Middle frontal gyrus (tissue), 1 donor: ENCODE measurements around the gene PCDHA9.
"Not testable (repeated sequence)": the region's sequence is repeated elsewhere in the genome, so short reads cannot be mapped to it uniquely, and the experiment has no call there.

ENCODE experiments used
- DNase-seq: peaks from one replicate; pipeline ENCODE4 v3.0.0-alpha.2; 2015; ENCODE audit warnings: low spot score; ENCODE audit errors: extremely low spot score

PCDHA9 gene

GRCh38 chr5:140848139-140849102 lies at the start of gene PCDHA9:
Gene PCDHA9, plus strand, starts transcription at chr5:140848382. Its CDS starts 114 bp downstream, at chr5:140848496.
- not testable (repeated sequence) for DNase-seq

- DNase-seq, result no peak
Measured at GRCh38 chr5:140800816-140801493, 47.2 kb upstream of the PCDHA9 start, which contains the start of gene PCDHA3. Gene PCDHA3, plus strand, starts transcription at chr5:140801057.

GRCh38 chr5:140801494-140801841 lies 46.7 kb upstream of the PCDHA9 start:
- DNase-seq, result no peak

DNA sequence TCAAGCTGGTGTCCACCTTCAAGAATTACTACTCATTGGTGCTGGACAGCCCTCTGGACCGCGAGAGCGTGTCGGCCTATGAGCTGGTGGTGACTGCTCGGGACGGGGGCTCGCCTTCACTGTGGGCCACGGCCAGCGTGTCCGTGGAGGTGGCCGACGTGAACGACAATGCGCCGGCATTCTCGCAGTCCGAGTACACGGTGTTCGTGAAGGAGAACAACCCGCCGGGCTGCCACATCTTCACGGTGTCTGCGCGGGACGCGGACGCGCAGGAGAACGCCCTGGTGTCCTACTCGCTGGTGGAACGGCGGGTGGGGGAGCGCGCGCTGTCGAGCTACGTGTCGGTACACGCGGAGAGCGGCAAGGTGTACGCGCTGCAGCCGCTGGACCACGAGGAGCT lies 45.8 kb upstream of the PCDHA9 start:
- not testable (repeated sequence) for DNase-seq

- no peak for DNase-seq
Measured at GRCh38 chr5:140802781-140803271, 45.4 kb upstream of the PCDHA9 start.

GRCh38 chr5:140806834-140807775 lies 41.1 kb upstream of the PCDHA9 start, which contains the start of gene PCDHA4:
Gene PCDHA4, plus strand, starts transcription at chr5:140807068.
- DNase-seq, result no peak

DNA sequence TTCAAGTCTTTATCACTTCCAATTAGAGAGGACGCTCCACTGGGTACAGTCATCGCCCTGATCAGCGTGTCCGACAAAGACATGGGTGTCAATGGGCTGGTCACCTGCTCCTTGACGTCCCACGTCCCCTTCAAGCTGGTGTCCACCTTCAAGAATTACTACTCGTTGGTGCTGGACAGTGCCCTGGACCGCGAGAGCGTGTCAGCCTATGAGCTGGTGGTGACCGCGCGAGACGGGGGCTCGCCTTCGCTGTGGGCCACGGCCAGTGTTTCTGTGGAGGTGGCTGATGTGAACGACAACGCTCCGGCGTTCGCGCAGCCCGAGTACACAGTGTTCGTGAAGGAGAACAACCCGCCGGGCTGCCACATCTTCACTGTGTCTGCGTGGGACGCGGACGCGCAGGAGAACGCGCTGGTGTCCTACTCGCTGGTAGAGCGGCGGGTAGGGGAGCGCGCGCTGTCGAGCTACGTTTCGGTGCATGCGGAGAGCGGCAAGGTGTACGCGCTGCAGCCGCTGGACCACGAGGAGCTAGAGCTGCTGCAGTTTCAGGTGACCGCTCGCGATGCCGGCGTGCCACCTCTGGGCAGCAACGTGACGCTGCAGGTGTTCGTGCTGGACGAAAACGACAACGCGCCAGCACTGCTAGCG lies 39.8 kb upstream of the PCDHA9 start:
- DNase-seq, result not testable (repeated sequence)

DNA sequence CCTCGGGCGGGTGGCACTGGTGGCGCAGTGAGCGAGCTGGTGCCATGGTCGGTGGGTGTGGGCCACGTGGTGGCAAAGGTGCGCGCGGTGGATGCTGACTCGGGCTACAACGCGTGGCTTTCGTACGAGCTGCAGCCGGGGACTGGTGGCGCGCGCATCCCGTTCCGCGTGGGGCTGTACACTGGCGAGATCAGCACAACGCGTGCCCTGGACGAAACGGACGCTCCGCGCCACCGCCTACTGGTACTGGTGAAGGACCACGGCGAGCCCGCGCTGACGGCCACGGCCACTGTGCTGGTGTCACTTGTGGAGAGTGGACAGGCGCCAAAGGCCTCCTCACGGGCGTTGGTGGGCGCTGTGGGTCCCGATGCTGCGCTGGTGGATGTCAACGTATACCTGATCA lies 39.3 kb upstream of the PCDHA9 start:
- DNase-seq, result no peak

- DNase-seq, result no peak
Measured at GRCh38 chr5:140821375-140822280, 26.6 kb upstream of the PCDHA9 start, which contains the start of gene PCDHA5. Gene PCDHA5, plus strand, starts transcription at chr5:140821613.

GRCh38 chr5:140822281-140822629 lies 25.9 kb upstream of the PCDHA9 start:
- DNase-seq, result no peak

- DNase-seq, result not testable (repeated sequence)
Measured at GRCh38 chr5:140822969-140823368, 25.2 kb upstream of the PCDHA9 start.

DNA sequence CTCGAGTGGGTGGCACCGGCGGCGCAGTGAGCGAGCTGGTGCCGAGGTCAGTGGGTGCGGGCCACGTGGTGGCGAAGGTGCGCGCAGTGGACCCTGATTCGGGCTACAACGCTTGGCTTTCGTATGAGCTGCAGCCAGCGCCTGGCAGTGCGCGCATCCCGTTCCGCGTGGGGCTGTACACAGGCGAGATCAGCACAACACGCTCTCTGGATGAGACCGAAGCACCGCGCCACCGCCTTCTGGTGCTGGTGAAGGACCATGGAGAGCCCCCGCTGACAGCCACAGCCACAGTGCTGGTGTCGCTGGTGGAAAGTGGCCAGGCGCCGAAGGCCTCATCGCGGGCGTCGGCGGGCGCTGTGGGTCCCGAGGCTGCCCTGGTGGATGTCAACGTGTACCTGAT lies 24.7 kb upstream of the PCDHA9 start:
- no peak for DNase-seq

DNA sequence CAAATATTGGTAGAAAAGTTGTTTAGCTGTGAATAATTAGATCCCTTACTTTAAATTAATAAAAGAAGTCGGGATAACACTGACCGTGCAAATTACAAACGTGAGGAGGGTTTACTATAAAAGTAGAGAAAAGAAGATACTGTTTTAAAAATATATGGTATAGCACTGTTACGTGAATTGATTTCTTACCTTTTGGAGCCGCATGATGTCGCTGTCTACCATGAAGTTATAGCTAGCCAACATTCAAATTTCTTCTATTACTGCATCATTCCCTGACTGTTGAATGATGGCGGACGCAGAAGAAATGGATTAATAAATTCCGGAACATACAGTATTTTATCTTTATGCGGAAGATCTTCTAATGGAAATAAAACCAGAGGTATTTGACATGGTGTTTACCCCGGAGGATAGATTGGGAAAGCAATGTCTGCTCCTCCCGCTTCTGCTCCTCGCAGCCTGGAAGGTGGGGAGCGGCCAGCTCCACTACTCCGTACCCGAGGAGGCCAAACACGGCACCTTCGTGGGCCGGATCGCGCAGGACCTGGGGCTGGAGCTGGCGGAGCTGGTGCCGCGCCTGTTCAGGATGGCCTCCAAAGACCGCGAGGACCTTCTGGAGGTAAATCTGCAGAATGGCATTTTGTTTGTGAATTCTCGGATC lies 20.3 kb upstream of the PCDHA9 start, which contains the start of gene PCDHA6:
Gene PCDHA6 (plus strand): TSS at position 257 of the 658 bp plus-strand sequence. CDS start 132 bp downstream, at position 389.
- no peak for DNase-seq

GRCh38 chr5:140828362-140828737 lies 19.8 kb upstream of the PCDHA9 start:
- no peak for DNase-seq

DNA sequence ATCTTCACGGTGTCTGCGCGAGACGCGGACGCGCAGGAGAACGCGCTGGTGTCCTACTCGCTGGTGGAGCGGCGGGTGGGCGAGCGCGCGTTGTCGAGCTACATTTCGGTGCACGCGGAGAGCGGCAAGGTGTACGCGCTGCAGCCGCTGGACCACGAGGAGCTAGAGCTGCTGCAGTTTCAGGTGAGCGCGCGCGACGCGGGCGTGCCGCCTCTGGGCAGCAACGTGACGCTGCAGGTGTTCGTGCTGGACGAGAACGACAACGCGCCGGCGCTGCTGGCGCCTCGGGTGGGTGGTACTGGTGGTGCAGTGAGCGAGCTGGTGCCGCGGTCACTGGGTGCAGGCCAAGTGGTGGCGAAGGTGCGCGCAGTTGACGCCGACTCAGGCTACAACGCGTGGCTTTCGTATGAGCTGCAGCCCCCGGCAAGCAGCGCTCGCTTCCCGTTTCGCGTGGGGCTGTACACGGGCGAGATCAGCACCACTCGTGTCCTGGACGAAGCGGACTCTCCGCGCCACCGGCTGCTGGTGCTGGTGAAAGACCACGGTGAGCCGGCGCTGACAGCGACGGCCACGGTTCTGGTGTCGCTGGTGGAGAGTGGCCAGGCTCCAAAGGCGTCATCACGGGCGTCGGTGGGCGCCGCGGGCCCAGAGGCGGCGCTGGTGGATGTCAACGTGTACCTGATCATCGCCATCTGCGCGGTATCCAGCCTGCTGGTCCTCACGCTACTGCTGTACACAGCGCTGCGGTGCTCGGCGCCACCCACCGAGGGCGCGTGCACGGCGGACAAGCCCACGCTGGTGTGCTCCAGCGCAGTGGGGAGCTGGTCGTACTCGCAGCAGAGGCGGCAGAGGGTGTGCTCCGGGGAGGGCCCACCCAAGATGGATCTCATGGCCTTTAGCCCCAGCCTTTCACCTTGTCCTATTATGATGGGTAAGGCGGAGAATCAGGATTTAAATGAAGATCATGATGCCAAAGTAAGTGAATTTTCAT lies 18.4 kb upstream of the PCDHA9 start:
- DNase-seq, result not testable (repeated sequence)

DNA sequence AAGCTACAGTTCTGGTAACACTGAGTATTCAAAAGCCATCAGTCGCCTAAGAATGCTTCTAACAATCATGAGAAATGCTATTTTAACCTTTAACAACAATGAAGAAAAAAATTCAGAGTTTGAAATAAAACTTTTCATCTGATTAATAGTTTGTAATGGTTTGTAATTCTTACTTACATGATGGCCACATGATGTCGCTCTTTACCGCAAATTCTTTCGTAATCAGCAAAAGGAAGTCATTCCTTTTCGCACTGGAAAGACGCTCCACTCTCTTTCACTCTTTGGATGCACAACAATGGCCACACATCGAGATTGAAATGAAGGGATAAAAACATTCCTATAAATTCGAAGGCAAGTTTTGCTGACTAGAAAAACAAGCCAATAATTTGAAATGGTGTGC lies 14.2 kb upstream of the PCDHA9 start, which contains the start of gene PCDHA7:
Gene PCDHA7 (plus strand): TSS at position 277 of the 400 bp plus-strand sequence. CDS start 115 bp downstream, at position 392.
- no peak for DNase-seq

DNA sequence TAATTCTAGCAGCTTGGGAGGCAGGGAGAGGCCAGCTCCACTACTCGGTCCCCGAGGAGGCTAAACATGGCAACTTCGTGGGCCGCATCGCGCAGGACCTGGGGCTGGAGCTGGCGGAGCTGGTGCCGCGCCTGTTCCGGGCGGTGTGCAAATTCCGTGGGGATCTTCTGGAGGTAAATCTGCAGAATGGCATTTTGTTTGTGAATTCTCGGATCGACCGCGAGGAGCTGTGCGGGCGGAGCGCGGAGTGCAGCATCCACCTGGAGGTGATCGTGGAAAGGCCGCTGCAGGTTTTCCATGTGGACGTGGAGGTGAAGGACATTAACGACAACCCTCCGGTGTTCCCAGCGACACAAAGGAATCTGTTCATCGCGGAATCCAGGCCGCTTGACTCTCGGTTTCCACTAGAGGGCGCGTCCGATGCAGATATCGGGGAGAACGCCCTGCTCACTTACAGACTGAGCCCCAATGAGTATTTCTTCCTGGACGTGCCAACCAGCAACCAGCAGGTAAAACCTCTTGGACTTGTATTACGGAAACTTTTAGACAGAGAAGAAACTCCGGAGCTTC lies 13.7 kb upstream of the PCDHA9 start:
- DNase-seq, result not testable (repeated sequence)
